Kidney (tissue), 14 donors: ENCODE results near the gene SSH3. TPM values are rescaled to one million over a fixed set of nuclear protein-coding genes. Genes with fewer than 3 reads are reported as not detected.

Experiments used
- DNase-seq, 5 donors: peaks; one replicate each; pipeline ENCODE4 v3.0.0-alpha.2; 2013 to 2020
- FAIRE-seq: peaks from 2 replicates; lab custom pipeline; 2012; peaks lifted over from hg19 to GRCh38; lab: Jason Lieb, UNC
- H3K27ac ChIP-seq, 2 donors: one replicate each; pipeline ENCODE4 v1.7.0; 2013; ENCODE audit warnings: low read depth in 2 of 2, low read length in 2 of 2, inconsistent platforms in 1 of 2
- H3K27me3 ChIP-seq: one replicate; pipeline ENCODE4 v1.7.1; 2013; ENCODE audit warnings: low read length, inconsistent platforms; ENCODE audit not compliant: control insufficient read depth, insufficient read depth
- H3K36me3 ChIP-seq, 3 donors: one replicate each; pipeline versions ENCODE4 v1.7.0 to v1.7.1; 2013; ENCODE audit warnings: low read length in 3 of 3, control low read depth in 1 of 3, inconsistent platforms in 1 of 3; ENCODE audit not compliant: insufficient read depth in 3 of 3, control insufficient read depth in 2 of 3
- H3K4me1 ChIP-seq, 3 donors: one replicate each; pipeline versions ENCODE4 v1.7.0 to v1.7.1; 2013; ENCODE audit warnings: low read length in 3 of 3, inconsistent platforms in 1 of 3, low read depth in 1 of 3; ENCODE audit not compliant: control insufficient read depth in 2 of 3, insufficient read depth in 2 of 3
- H3K4me3 ChIP-seq, 3 donors: one replicate each; pipeline versions ENCODE4 v1.7.0 to v1.8.1; 2013; ENCODE audit warnings: low read length in 3 of 3, control low read depth in 1 of 3, inconsistent platforms in 1 of 3
- H3K9ac ChIP-seq, 3 donors: one replicate each; pipeline versions ENCODE4 v1.7.0 to v1.7.1; 2013; ENCODE audit warnings: low read length in 3 of 3, control low read depth in 1 of 3, inconsistent platforms in 1 of 3
- H3K9me3 ChIP-seq, 3 donors: one replicate each; pipeline versions ENCODE4 v1.7.0 to v1.7.1; 2013; ENCODE audit warnings: low read length in 3 of 3, control low read depth in 1 of 3, inconsistent platforms in 1 of 3; ENCODE audit not compliant: control insufficient read depth in 2 of 3, insufficient read depth in 1 of 3
- intact Hi-C: fragments of 100-400 bp; cut with DNase I; formaldehyde crosslinking; loops from one replicate; pipeline ENCODE4 v1.11.1; 2022
- polyA plus RNA-seq: library from polyadenylated mRNA; stranded (reverse); fragments of 350-450 nt; fragmentation: Illumina TruSeq; extraction: RNeasy Lipid Tissue Mini Kit (QIAGEN cat#74804); gene quantifications from one replicate; pipeline ENCODE4 v1.2.3, GENCODE V29; 2014; ENCODE audit warnings: low read depth, low replicate concordance; ENCODE audit not compliant: insufficient read depth
- total RNA-seq: library from RNA; stranded (reverse); fragmentation: NEBNext Ultra II Directional; extraction: Animal tissue kit (Norgen Biotek cat#: 25700); gene quantifications from one replicate; pipeline ENCODE4 v1.2.1, GENCODE V29; 2021
- TF ChIP-seq, protein P1 (sequence below): IDR thresholded peaks from 3 replicates; pipeline ENCODE4 v1.5.1; 2012; ENCODE audit warnings: mild to moderate bottlenecking, moderate library complexity, borderline replicate concordance; ENCODE audit not compliant: insufficient read depth; ENCODE audit errors: extremely low read depth
- donor health status: control.
- donor health status: control.
- donor health status: control.
- donor health status: control.
- donor health status: control.
- donor health status: DM: yes; HTN: yes; CAD: no.
- donor health status: Normal renal cell carcinoma (clear cell type).

The SSH3 gene
- total and polyA plus RNA-seq, 2 donors from 2014 or later: 25.0 to 68.9 TPM

- FAIRE-seq (no peak), DNase-seq (peak in 2 of 5 donors; percentile 37 to 71)
- Histone ChIP-seq H3K4me1 (peaks cover 5 to 72% (median 48%) of the 10 kb centered on the region in 3 donors), H3K27ac (peak overlapping the region in 1 of 2 donors; percentile 80), H3K9me3 (no peaks in the 10 kb centered on the region), H3K4me3 (no peak overlapping the region), H3K36me3 (peaks cover 0 to 5% (median 2%) of the 10 kb centered on the region in 3 donors), H3K27me3 (no peaks in the 10 kb centered on the region), H3K9ac (no peak overlapping the region)
- intact Hi-C loops: loop anchor here (5.0 kb wide), 1 partner anchor 48 kb away; no protein-coding TSS in a partner anchor
- TF ChIP-seq, protein P1, sequence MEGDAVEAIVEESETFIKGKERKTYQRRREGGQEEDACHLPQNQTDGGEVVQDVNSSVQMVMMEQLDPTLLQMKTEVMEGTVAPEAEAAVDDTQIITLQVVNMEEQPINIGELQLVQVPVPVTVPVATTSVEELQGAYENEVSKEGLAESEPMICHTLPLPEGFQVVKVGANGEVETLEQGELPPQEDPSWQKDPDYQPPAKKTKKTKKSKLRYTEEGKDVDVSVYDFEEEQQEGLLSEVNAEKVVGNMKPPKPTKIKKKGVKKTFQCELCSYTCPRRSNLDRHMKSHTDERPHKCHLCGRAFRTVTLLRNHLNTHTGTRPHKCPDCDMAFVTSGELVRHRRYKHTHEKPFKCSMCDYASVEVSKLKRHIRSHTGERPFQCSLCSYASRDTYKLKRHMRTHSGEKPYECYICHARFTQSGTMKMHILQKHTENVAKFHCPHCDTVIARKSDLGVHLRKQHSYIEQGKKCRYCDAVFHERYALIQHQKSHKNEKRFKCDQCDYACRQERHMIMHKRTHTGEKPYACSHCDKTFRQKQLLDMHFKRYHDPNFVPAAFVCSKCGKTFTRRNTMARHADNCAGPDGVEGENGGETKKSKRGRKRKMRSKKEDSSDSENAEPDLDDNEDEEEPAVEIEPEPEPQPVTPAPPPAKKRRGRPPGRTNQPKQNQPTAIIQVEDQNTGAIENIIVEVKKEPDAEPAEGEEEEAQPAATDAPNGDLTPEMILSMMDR: no peak
These were observed 34.4 kb upstream of the SSH3 start for GRCh38 chr11:67268962-67269268.

DNA sequence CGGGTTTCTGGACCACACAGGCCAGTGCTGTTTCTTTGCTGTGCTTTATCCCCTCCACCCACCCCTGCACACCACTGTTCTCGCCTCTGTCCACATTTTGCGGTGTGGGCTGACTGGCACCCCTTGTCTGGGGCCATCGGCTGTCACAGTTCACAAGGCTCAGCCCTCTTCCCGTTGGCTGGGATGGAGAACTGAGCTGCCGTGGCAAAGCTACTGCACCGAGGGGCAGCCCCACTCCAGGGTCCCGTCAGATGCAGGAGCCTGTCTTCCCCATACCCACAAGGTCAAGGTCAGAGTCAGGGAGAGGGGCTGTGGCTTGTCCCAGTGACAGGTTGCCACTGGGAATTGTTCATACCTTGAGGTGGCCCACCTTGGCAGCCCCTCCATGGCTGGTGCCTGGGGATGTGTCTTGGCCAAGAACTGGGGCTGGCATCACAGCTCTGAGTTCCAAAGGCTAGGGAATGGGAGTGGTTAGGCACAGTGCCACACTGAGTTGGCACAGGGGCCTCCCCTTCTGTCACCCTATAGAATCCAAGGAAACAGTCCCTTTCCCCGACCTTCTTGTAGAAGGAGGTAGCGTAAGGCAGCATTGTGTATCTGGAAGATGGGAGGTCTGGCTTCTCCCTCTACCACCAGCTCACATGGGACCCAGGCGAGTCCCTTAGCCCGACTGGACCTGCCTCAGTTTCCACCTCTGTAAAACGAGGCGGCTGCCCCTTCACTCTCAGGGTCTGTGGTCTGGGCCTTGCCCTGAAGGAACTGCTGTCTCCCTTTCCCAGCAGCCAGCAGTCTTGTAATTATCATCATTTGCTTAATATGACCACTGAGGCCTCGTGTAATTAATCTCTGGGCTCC is 33.7 kb upstream of the SSH3 start:
- peaks cover 0 to 5% (median 2%) of the 10 kb centered on the region in 3 donors for H3K36me3 ChIP-seq
- H3K27me3 ChIP-seq: no peaks in the 10 kb centered on the region
- peak overlapping the region; percentile 49 to 80 for H3K27ac ChIP-seq
- DNase-seq: peak in 2 of 5 donors; percentile 46 to 67
- H3K4me1 ChIP-seq: peaks cover 5 to 75% (median 48%) of the 10 kb centered on the region in 3 donors
- H3K9me3 ChIP-seq: no peaks in the 10 kb centered on the region
- TF ChIP-seq, protein P1: no peak
- H3K4me3 ChIP-seq: peak overlapping the region in 2 of 3 donors; percentile 32 to 53
- peak overlapping the region in 2 of 3 donors; percentile 60 to 74 for H3K9ac ChIP-seq
- no peak for FAIRE-seq
- intact Hi-C loops: loop anchor here (5.0 kb wide), 1 partner anchor 48 kb away; no protein-coding TSS in a partner anchor

DNA sequence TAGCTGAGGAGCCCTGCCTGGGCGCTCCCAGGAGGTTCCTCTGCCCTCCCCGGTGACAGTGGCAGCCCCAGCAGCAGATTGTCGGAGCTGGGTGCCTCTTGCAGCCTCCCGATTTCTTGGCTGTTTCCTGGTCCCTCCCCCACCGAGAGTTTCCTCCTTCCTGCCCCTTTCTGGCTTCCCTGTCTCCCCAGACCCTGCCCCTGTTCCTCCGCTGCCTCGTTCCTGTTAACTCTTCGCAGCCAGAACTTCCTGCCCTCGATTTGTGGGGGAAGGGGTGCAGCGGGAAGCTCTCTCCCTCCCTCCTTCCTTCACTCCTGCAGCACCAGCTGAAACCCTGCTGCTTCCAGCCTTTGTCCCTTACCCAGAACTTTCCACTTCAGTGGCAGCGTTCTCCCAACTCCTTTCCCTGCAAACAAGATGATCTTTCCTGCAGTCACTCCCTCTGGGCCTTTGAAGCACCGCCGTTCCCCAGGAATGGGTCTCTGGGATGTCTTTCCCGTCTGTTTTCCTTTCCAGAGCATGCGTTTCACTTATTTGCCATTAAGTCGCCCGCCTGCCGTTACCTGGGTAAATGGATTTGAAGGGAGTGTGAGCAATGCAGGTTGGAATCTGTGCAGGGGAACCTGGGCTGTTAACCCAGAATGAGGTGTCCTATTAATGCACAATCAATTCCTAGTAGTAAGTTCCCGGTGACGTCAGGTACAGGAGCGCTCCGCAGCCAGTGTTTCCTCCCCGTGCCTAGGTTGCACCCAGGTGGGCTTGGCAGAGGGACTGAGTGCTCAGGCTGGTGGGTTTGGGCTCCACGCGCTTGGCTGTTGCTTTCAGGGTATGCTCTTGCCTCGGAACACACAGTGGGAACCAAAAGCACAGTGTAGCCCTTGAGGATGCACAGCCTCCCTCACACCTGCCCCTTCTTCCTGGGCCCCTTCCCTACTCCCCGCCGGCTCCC is 32.8 kb upstream of the SSH3 start:
- H3K27ac ChIP-seq: peak overlapping the region; percentile 49 to 80
- H3K36me3 ChIP-seq: peaks cover 0 to 5% (median 2%) of the 10 kb centered on the region in 3 donors
- peaks cover 5 to 79% (median 49%) of the 10 kb centered on the region in 3 donors for H3K4me1 ChIP-seq
- TF ChIP-seq, protein P1: no peak
- DNase-seq (peak; percentile 81 to 90 (median 87)), FAIRE-seq (no peak)
- no peaks in the 10 kb centered on the region for H3K27me3 ChIP-seq
- H3K9me3 ChIP-seq: no peaks in the 10 kb centered on the region
- H3K4me3 ChIP-seq: peak overlapping the region in 2 of 3 donors; percentile 13 to 53
- H3K9ac ChIP-seq: peak overlapping the region in 2 of 3 donors; percentile 31 to 60
- intact Hi-C loops: no loop called here
